Stomach smooth muscle (tissue), 2 donors: ENCODE measurements around the gene IQCK.

Experiments used
- H3K27ac ChIP-seq: one replicate; pipeline ENCODE4 v1.7.0; 2013; ENCODE audit warnings: mild to moderate bottlenecking, low read length, inconsistent platforms
- H3K27me3 ChIP-seq, 2 donors: one replicate each; pipeline ENCODE4 v1.7.0; 2013; ENCODE audit warnings: low read length in 2 of 2; ENCODE audit not compliant: insufficient read depth in 2 of 2, control insufficient read depth in 1 of 2
- H3K36me3 ChIP-seq, 2 donors: one replicate each; pipeline ENCODE4 v1.7.0; 2013; ENCODE audit warnings: low read length in 2 of 2; ENCODE audit not compliant: control insufficient read depth in 2 of 2, insufficient read depth in 2 of 2
- H3K4me1 ChIP-seq: one replicate; pipeline ENCODE4 v1.7.0; 2013; ENCODE audit warnings: low read length; ENCODE audit not compliant: control insufficient read depth, insufficient read depth
- H3K4me3 ChIP-seq, 2 donors: one replicate each; pipeline ENCODE4 v1.7.0; 2013; ENCODE audit warnings: low read length in 2 of 2
- H3K9ac ChIP-seq, 2 donors: one replicate each; pipeline ENCODE4 v1.7.0; 2013; ENCODE audit warnings: low read length in 2 of 2, mild to moderate bottlenecking in 1 of 2
- H3K9me3 ChIP-seq, 2 donors: one replicate each; pipeline ENCODE4 v1.7.0; 2013; ENCODE audit warnings: low read length in 2 of 2; ENCODE audit not compliant: control insufficient read depth in 2 of 2
- donor health status: healthy.
- donor health status: Pancreatic carcinoma.

Gene IQCK

GRCh38 chr16:19861133-19861532 is 143.1 kb downstream of the IQCK start:
- no peaks in the 10 kb centered on the region for H3K27me3 ChIP-seq
- H3K4me1 ChIP-seq = no peaks in the 10 kb centered on the region
- no peak overlapping the region for H3K4me3 ChIP-seq
- no peaks in the 10 kb centered on the region for H3K36me3 ChIP-seq
- H3K9ac ChIP-seq = no peak overlapping the region
- no peaks in the 10 kb centered on the region for H3K9me3 ChIP-seq
- no peak overlapping the region for H3K27ac ChIP-seq

GRCh38 chr16:19861811-19862327 is 143.8 kb downstream of the IQCK start:
- no peaks in the 10 kb centered on the region for H3K4me1 ChIP-seq
- H3K27me3 ChIP-seq = no peaks in the 10 kb centered on the region
- no peak overlapping the region for H3K9ac ChIP-seq
- H3K27ac ChIP-seq = no peak overlapping the region
- H3K9me3 ChIP-seq = no peaks in the 10 kb centered on the region
- no peak overlapping the region for H3K4me3 ChIP-seq
- H3K36me3 ChIP-seq = no peaks in the 10 kb centered on the region

- no peaks in the 10 kb centered on the region for H3K27me3 ChIP-seq
- H3K9me3 ChIP-seq = no peaks in the 10 kb centered on the region
- no peaks in the 10 kb centered on the region for H3K36me3 ChIP-seq
- H3K4me3 ChIP-seq = no peak overlapping the region
- no peaks in the 10 kb centered on the region for H3K4me1 ChIP-seq
- H3K9ac ChIP-seq = no peak overlapping the region
- H3K27ac ChIP-seq = no peak overlapping the region
Measured at GRCh38 chr16:19863990-19864389, 145.9 kb downstream of the IQCK start.

GRCh38 chr16:19864566-19864965 is 146.5 kb downstream of the IQCK start:
- H3K4me3 ChIP-seq = no peak overlapping the region
- no peaks in the 10 kb centered on the region for H3K36me3 ChIP-seq

DNA sequence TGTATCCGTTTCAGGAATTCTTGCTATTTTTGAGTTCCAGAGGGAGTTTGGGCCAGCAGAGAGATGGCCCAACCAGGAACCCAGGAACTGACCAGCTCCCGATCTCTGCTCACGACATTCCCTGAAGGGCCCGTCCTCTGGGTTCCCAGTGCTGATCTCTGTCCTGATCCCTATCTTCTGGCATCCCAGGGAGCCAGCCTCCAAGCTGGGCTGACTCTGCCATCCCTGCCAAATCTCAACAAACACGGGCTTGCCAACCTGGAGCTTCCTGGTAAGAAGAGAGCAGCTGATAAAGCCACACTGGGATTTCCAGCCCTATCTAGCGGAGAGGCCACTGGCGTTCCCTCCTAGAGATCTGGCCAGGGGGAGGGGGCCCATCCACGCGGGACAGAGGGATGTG is 150.3 kb downstream of the IQCK start:
- Histone ChIP-seq H3K9me3 (no peaks in the 10 kb centered on the region), H3K4me3 (no peak overlapping the region), H3K9ac (no peak overlapping the region), H3K4me1 (no peaks in the 10 kb centered on the region), H3K36me3 (no peaks in the 10 kb centered on the region), H3K27me3 (no peaks in the 10 kb centered on the region), H3K27ac (no peak overlapping the region)

More at GRCh38 chr16:19864566-19864965, 146.5 kb downstream of the IQCK start:
- no peaks in the 10 kb centered on the region for H3K9me3 ChIP-seq
- no peak overlapping the region for H3K27ac ChIP-seq
- H3K9ac ChIP-seq = no peak overlapping the region
- H3K27me3 ChIP-seq = no peaks in the 10 kb centered on the region
- no peaks in the 10 kb centered on the region for H3K4me1 ChIP-seq

DNA sequence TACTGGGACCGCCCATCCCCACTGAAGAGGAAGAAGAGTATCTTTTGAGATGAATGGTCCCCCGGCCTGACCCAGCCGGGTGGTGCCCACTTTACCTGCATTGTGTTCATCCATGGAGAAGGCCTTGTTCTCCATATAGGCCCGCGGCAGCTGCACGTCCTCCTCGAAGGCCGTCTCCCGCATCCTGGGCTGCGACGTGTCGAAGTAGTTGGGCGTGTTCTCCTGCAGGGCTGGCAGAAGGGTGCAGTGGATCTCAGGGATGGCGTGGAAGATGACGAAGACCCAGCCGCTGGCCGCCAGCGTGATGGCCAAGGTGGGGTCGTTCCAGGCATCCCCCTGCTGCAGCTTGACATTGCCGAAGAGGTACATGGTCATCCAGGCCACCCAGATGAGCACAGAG is 153.7 kb downstream of the IQCK start:
- H3K9me3 ChIP-seq = no peaks in the 10 kb centered on the region
- no peak overlapping the region for H3K27ac ChIP-seq
- H3K36me3 ChIP-seq = no peaks in the 10 kb centered on the region
- H3K4me3 ChIP-seq = no peak overlapping the region
- H3K4me1 ChIP-seq = peaks cover 2% of the 10 kb centered on the region
- no peak overlapping the region for H3K9ac ChIP-seq
- no peaks in the 10 kb centered on the region for H3K27me3 ChIP-seq

GRCh38 chr16:19872179-19872863 is 154.2 kb downstream of the IQCK start:
- no peak overlapping the region for H3K4me3 ChIP-seq
- H3K27ac ChIP-seq = no peak overlapping the region
- H3K36me3 ChIP-seq = no peaks in the 10 kb centered on the region
- no peaks in the 10 kb centered on the region for H3K9me3 ChIP-seq
- no peak overlapping the region for H3K9ac ChIP-seq
- peaks cover 2% of the 10 kb centered on the region for H3K4me1 ChIP-seq
- H3K27me3 ChIP-seq = no peaks in the 10 kb centered on the region

DNA sequence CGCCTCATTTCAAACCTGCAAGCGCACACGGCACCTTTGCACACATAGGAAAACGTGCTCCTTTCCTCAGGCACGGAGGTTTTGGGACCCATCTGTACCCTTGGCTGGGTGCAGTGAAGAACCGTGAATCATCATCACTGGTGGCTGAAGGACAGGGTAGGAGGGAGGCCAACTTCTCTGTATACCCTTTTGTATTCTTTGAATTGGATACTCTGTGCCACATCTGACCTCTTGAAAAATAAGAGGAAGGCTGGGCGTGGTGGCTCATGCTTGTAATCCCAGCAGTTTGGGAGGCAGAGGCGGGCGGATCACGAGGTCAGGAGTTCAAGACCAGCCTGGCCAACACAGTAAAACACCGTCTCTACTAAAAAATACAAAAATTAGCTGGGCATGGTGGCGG is 154.9 kb downstream of the IQCK start:
- no peak overlapping the region for H3K9ac ChIP-seq
- H3K27me3 ChIP-seq = no peaks in the 10 kb centered on the region
- H3K4me1 ChIP-seq = peaks cover 2% of the 10 kb centered on the region
- H3K36me3 ChIP-seq = no peaks in the 10 kb centered on the region
- no peaks in the 10 kb centered on the region for H3K9me3 ChIP-seq
- H3K27ac ChIP-seq = no peak overlapping the region
- no peak overlapping the region for H3K4me3 ChIP-seq

DNA sequence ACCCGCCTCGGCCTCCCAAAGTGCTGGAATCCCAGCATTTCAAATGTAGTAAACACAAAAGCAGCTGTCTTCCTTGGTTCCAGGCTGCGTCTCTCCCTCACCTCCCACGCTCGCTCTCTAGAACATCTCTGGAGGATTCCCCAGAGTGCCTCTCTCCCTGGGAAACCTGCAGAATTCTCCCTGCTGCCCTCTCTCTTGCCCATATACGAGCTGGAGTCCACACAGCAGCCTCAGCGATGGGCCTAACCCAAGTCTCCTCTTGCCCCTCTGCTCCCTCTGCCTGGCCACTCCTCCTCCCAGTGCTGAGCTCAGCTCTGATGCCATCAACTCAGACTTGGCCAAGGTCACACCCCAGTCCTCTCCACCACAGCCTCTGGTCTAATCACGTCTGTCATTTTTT is 156.0 kb downstream of the IQCK start:
- Histone ChIP-seq H3K27me3 (peaks cover 0 to 2% of the 10 kb centered on the region in 2 donors), H3K4me3 (no peak overlapping the region), H3K4me1 (peaks cover 2% of the 10 kb centered on the region), H3K27ac (no peak overlapping the region), H3K9me3 (no peaks in the 10 kb centered on the region), H3K36me3 (no peaks in the 10 kb centered on the region), H3K9ac (no peak overlapping the region)

- Histone ChIP-seq H3K9me3 (no peaks in the 10 kb centered on the region), H3K27me3 (peaks cover 0 to 2% of the 10 kb centered on the region in 2 donors), H3K9ac (no peak overlapping the region), H3K4me1 (peaks cover 2% of the 10 kb centered on the region), H3K4me3 (no peak overlapping the region), H3K36me3 (no peaks in the 10 kb centered on the region), H3K27ac (no peak overlapping the region)
Measured at GRCh38 chr16:19874851-19875546, 156.9 kb downstream of the IQCK start.

DNA sequence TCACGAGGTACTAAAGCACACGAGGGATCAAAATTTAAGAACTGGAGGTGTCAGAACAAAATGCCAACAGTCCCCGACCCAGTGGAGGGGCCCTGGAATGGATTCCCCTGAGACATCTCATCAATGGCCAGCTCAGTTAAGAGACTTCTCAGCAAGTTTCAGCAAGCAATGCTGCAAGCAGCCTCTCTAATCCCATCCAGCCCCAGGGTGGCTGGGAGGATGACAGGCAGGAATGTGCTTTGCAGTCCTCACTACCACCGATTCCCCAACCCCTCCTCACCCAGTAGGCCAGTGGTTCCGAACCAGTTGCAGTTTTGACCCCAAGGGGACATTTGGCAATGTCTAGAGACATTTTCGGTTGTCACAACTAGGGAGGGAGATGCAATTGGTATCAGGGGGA is 157.8 kb downstream of the IQCK start:
- peaks cover 2% of the 10 kb centered on the region for H3K4me1 ChIP-seq
- H3K9me3 ChIP-seq = no peaks in the 10 kb centered on the region
- H3K4me3 ChIP-seq = no peak overlapping the region
- peaks cover 0 to 2% of the 10 kb centered on the region in 2 donors for H3K27me3 ChIP-seq
- H3K9ac ChIP-seq = no peak overlapping the region
- H3K36me3 ChIP-seq = no peaks in the 10 kb centered on the region
- no peak overlapping the region for H3K27ac ChIP-seq
